HCT116 (cell line): ENCODE data around the gene AIFM1.

Experiments
- CEBPB ChIP-seq: IDR thresholded peaks from 2 replicates; pipeline ENCODE4 v1.6.1; 2012; ENCODE audit warnings: low read depth
- CTCF ChIP-seq, 3 experiments: fragments of 200-600 bp in 1 of 3; sonication (generic) in 1 of 3; IDR thresholded peaks in 2 of 3; conservative IDR thresholded peaks in 1 of 3; 2 replicates each; pipeline ENCODE4 v1.5.1; 2012 to 2017; ENCODE audit warnings: low read depth in 2 of 3, low read length in 2 of 3, antibody characterized with exemption in 1 of 3, borderline replicate concordance in 1 of 3, control low read depth in 1 of 3, mild to moderate bottlenecking in 1 of 3, mixed read lengths in 1 of 3, mixed run types in 1 of 3, moderate library complexity in 1 of 3; ENCODE audit not compliant: insufficient read depth in 1 of 3
- EZH2phosphoT487 ChIP-seq: fragments of 200-600 bp; IDR thresholded peaks from 2 replicates; pipeline ENCODE4 v1.6.1; 2018; ENCODE audit warnings: antibody characterized with exemption, borderline replicate concordance
- POLR2A ChIP-seq: IDR thresholded peaks from 2 replicates; pipeline ENCODE4 v1.7.0; 2011; ENCODE audit warnings: borderline replicate concordance; ENCODE audit not compliant: insufficient read depth, insufficient read length; ENCODE audit errors: extremely low read depth
- POLR2AphosphoS5 ChIP-seq: IDR thresholded peaks from 2 replicates; pipeline ENCODE4 v1.6.1; 2011; ENCODE audit warnings: mild to moderate bottlenecking, low read depth, low read length, moderate library complexity
- SRF ChIP-seq: IDR thresholded peaks from 2 replicates; pipeline ENCODE4 v1.6.1; 2012; ENCODE audit warnings: low read depth
- TCF7L2 ChIP-seq: IDR thresholded peaks from 2 replicates; pipeline ENCODE4 v1.7.0; 2011; ENCODE audit warnings: borderline replicate concordance, inconsistent platforms; ENCODE audit not compliant: insufficient read depth, insufficient read length; ENCODE audit errors: extremely low read depth
- ZNF274 ChIP-seq: fragments of 200-500 bp; sonication (Bioruptor generic); IDR thresholded peaks from 2 replicates; pipeline ENCODE4 v1.6.1; 2014; ENCODE audit warnings: mild to moderate bottlenecking, low read depth, low read length, inconsistent platforms

DNA sequence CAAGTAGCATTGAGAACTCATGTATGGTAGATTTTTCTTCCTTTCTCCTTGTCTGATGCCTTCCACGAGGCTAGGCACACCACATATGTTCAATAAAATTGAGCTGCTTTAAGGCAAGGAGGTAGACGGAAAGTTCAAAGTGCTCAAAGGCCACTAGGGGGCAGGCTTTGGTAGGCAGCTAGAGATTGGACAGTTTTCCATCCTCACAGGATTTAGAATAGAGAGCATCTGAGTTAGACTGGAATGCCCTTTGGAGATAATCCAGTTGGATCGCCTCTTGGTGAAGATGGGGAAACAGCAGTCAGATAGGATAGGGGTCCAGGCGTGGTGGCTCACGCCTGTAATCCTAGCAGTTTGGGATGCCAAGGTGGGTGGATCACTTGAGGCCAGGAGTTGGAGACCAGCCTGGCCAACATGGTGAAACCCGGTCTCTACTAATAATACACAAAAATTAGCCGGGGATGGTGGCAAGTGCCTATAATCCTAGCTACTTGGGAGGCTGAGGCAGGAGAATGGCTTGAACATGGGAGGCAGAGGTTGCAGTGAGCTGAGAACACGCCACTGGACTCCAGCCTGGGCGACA is 85.7 kb downstream of the AIFM1 start:
- peak; percentile 63 to 67 (median 67); a peak in 5 of 6 replicates for TF ChIP-seq CTCF (IDR thresholded peaks at IDR 0.05 in 2 of 3, conservative IDR thresholded peaks at IDR 0.05 in 1 of 3; ENCODE audit: borderline replicate concordance in 1 of 3, insufficient read depth in 1 of 3, low read depth in 2 of 3, low read length in 2 of 3)
- no peak for TF ChIP-seq POLR2AphosphoS5
- TF ChIP-seq EZH2phosphoT487: no peak
- TF ChIP-seq ZNF274: no peak
- TF ChIP-seq POLR2A: no peak
- no peak for TF ChIP-seq SRF
- TF ChIP-seq TCF7L2: peak; percentile 46
- TF ChIP-seq CEBPB: no peak
